Femur (tissue), 1 donor: ENCODE results near the gene F8A1.
"Not testable (repeated sequence)": the region's sequence is repeated elsewhere in the genome, so short reads cannot be mapped to it uniquely, and the experiment has no call there.

ENCODE experiments used
- DNase-seq: peaks from one replicate; pipeline ENCODE4 v3.0.0-alpha.2; 2017

F8A1 gene

DNA sequence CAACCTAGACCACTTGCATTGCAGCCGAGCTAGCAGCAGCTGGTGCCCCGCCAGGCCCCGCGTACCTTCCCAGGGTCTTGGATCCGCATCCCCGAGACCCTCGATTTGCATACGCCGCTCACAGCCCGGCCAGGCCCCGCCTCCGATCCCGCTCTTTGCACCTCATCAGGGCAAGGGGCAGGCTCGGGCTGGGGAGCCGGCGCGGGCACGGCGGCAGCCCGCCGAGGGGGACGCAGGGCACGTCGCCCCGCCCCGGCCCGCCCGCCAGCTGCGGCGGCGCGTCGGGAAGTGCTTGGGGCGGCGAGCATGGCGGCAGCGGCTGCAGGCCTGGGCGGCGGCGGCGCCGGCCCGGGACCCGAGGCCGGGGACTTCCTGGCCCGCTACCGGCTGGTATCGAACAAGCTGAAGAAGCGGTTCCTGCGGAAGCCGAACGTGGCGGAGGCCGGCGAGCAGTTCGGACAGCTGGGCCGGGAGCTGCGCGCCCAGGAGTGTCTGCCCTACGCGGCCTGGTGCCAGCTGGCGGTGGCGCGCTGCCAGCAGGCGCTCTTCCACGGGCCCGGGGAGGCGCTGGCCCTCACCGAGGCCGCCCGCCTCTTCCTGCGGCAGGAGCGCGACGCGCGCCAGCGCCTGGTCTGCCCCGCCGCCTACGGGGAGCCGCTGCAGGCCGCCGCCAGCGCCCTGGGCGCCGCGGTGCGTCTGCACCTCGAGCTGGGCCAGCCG, at the start of gene F8A1:
Gene F8A1, plus strand, starts transcription at position 287 of the 720 bp plus-strand sequence. Its CDS starts 20 bp downstream, at position 307.
- not testable (repeated sequence) for DNase-seq

DNA sequence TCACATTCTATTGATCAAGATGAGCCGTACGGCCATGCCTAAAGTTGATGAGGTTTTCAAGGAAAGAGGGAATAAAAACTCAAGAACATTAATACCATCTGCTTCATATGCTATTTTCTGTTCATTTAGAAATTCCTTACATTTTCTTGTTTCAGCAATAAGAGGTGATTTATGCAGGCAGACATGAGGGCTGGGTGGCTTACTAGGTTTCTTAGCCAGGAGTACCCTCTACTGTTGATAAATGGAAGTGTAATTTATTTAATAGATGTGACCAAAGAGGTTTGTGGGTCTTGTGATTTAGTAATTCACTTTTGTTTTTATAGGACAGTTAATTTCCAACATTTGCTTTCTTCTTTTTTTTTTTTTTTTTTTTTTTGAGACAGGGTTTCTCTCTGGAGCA, 45.3 kb upstream of the F8A1 start:
- DNase-seq, result no peak

DNA sequence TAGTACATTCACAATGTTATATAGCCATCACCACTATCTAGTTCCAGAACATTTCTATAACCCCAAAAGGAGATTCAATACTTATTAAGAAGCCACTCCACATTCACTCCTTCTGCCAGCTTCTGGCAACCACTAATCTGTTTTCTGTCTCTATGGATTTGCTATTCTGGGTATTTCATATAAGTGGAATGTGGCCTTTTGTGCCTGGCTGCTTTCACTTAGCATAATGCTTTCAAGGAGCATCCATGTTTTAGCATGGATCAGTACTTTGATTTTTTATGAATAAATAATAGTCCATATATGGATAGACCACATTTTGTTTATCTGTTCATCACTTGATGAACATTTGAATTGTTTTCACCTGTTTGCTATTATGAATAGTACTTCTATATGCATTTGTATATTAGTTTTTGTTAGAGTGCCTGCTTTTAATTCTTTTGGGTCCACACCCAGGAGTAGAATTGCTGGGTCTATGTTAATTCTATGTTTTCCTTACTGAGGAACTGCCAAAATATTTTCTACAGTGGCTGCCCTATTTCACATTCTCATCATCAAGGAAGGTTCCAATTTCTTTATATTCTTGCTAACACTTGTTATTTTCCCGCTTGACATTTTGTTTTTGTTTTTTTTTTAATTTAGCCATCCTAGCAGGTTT, 35.1 kb upstream of the F8A1 start:
- no peak for DNase-seq

DNA sequence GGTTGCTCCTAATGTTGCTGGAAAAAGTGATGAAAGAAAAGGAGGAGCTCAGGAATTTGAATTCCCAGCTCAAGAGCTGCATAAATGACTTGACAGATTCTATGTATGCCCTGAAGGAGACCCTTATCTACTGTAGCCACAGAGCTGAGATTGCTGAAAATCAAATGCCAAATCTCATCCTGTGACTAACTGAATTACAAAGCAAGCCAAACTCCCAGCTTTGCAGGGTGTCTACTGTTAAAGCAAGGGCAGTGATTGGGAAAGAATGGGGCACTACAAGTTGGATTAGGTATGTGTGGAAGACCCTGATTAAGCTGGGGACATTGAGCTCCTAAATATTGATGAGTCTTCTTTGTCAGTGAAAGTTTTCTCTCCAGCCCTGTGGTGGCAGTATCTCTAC, 30.9 kb upstream of the F8A1 start:
- DNase-seq, result no peak

DNA sequence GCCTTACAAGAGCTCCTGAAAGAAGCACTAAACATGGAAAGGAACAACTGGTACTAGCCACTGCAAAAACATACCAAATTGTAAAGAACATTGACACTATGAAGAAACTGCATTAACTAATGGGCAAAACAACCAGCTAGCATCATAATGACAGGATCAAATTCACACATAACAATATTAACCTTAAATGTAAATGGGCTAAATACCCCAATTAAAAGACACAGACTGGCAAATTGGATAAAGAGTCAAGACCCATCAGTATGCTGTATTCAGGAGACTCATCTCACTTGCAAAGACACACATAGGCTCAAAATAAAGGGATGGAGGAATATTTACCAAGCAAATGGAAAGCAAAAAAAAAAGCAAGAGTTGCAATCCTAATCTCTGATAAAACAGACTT, 17.6 kb upstream of the F8A1 start:
- DNase-seq, result not testable (repeated sequence)

DNA sequence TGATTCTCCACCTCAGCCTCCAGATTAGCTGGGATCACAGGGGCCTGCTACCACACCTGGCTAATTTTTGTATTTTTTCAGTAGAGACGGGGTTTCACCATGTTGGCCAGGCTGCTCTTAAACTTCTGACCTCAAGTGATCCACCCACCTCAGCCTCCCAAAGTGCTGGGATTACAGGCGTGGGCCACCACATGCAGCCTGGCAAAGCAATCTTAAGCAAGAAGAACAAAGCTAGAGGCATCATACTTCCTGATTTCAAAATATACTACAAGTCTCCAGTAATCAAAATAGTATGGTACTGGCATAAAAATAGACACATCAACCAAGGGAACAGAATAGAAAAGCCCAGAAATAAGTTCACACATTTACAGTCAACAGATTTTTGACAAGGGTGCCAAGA, 12.8 kb upstream of the F8A1 start:
- DNase-seq, result no peak

DNA sequence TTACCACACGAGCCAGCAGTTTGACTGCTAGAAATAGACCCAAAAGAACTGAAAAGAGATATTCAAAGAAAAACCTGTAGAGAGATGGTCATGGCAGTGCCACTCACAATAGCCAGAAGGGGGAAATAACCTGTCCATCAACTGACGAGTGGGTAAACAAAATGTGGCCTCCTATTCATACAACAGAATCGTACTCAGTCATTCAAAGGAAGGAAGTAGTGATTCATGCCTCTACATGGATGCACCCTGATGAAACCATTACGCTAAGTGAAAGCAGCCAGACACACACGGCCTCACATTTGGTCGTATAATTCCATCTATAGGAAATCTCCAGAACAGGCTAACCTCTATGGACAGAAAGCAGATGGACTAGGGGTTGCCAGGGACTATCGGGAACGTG, 2.1 kb upstream of the F8A1 start:
- not testable (repeated sequence) for DNase-seq

DNA sequence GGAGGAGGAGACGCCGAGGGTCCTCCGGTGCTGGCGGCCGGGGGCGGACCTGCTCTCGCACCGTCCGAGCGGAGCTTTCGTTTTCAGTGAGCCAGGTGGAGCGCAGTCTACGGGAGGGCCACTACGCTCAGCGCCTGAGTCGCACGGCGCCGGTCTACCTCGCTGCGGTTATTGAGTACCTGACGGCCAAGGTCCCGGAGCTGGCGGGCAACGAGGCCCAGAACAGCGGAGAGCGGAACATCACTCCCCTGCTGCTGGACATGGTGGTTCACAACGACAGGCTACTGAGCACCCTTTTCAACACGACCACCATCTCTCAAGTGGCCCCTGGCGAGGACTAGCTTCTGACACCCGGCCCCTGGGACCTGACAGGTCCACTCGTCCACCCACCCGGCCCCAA, 1.1 kb upstream of the F8A1 start:
- DNase-seq, result not testable (repeated sequence)

DNA sequence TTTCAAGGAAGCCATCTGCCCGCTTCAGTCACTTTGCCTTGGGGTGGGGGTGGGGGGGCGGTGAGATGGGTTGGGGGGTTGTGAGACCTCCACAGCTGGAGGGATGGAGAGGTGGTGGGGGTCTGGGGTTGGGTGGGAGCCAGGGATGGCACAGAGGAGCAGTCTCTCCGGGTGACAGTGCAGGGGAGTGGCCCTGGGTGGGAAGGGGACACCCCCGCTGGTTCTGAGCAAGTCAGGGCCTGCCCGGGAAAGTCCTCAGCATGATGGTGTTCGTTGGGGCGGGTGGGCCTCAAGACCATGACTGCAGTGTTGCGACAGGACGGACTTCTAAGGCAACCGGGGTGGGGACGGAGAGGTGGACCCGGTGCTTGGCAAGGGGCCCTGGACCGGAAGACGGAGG, 606 bp upstream of the F8A1 start:
- DNase-seq, result not testable (repeated sequence)

DNA sequence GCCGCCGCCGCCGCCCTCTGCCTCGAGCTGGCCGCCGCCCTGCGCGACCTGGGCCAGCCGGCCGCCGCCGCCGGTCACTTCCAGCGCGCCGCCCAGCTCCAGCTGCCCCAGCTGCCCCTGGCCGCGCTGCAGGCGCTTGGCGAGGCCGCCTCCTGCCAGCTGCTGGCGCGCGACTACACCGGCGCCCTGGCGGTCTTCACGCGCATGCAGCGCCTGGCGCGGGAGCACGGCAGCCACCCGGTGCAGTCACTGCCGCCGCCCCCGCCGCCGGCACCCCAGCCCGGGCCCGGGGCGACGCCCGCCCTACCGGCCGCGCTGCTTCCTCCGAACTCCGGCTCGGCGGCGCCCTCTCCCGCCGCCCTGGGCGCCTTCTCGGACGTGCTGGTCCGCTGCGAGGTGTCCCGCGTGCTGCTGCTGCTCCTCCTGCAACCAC, 650 bp downstream of the F8A1 start:
- not testable (repeated sequence) for DNase-seq

DNA sequence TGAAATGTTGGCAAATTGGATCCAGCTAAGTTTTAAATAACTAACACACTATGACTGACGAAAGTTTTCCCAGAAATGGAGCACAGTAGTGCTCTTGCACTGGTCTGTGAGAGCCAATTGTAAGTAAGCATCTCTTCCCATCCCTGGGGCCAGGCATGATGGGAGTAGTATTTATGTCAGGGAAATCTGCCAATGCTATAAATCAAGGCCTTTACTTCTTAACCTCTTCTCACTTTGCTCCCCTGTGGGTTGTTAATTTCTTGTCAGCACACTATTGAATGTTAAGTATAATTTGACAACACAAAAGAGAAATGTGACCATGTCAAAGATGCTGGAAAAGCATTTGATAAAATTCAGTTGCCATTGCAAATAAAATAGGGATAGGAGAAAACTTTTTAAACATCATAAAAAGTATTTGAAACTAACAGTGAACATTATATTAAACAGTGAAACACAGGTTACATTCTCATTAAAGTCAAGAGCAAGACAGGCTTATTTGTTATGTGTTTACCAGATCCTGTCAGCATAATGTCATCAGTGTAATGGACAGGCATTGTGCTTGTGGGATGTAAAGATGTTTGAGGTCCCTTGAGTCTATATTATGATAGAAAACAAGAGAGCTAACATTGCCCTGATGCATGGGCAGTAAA, 5.0 kb downstream of the F8A1 start:
- no peak for DNase-seq

DNA sequence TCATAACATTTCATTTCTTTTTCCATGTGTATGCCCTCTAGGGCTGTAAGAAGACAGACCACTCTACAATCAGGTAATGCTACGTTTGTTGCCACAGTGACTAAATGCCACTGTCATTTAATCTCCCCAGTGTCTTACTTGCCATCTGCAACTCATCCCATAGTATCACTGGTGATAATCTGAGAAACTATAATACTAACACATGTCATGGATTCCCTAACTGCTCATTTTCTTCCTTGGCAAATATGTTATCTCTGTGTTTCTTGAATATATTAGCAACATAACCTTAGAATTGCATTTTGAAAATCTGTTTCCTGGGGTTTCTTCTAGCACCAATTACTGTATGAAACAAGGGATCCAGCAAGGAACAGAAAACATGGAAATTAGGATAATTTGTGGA, 6.1 kb downstream of the F8A1 start:
- DNase-seq, result no peak

DNA sequence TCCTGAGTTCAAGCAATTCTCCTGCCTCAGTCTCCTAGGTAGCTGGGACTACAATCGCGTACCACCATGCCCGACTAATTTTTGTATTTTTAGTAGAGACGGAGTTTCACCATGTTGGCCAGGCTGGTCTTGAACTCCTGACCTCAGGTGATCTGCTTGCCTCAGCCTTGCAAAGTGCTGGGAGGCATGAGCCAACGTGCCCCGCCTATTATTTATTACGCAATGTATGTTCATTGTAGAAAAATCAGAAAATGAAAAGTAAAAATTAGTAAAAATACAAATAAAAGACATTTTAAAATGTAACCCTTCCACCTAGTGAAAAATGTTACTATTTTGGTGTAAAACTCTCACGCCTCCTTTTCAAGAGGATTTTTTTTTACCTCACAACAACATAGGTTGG, 14.2 kb downstream of the F8A1 start:
- no peak for DNase-seq

DNA sequence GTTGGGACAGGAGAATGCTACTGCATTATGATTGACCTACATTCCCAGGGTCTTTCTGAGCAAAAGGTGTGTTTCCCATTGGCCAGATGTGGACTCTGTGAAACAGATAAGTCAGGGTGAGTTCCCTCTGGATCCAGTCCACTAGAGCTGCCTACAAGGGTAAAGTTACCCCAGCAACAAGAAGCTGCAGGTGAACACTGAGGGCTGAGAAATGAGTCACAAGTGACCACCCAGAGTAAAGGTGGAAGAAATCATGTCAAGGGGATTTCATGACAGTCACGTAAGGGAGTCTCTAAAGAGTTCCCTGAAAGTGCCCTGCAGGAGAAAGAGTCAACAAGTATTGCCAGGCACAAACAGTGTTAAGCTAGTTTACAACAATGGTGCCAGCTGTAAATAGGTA, 16.3 kb downstream of the F8A1 start:
- DNase-seq, result no peak

DNA sequence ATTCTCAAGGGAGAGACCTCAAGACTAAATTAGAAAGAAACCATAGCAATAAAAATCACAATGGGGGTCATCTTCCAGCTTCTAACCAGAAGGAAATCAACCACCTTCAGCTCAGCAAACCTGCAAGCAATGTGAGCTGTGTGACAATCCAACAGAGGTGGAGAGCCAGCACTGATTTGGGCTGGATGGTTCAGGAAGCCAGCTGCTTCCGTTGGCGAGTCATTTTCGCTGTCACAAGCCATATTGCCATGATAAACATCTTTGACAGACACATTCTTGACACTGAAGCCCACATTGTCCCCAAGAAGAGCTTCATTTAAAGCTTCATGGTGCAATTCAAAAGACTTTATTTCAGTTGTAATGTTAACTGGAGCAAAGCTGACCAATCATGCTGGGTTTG, 22.7 kb downstream of the F8A1 start:
- no peak for DNase-seq

DNA sequence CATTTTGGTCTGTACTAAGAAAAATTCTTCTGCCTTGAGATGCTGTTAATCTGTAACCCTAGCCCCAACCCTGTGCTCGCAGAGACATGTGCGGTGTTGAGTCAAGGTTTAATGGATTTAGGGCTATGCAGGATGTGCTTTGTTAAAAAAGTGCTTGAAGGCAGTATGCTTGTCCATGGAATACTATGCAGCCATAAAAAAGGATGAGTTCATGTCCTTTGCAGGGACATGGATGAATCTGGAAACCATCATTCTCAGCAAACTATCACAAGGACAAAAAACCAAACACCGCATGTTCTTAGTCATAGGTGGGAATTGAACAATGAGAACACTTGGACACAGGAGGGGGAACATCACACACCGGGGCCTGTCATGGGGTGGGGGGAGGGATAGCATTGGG, 23.9 kb downstream of the F8A1 start:
- DNase-seq, result not testable (repeated sequence)

DNA sequence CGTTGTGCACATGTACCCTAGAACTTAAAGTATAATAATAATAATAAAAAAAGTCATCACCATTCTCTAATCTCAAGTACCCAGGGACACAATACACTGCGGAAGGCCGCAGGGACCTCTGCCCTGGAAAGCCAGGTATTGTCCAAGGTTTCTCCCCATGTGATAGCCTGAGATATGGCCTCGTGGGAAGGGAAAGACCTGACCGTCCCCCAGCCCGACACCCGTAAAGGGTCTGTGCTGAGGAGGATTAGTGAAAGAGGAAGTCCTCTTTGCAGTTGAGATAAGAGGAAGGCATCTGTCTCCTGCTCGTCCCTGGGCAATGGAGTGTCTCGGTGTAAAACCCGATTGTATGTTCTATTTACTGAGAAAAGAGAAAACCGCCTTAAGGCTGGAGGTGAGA, 24.4 kb downstream of the F8A1 start:
- DNase-seq, result not testable (repeated sequence)

DNA sequence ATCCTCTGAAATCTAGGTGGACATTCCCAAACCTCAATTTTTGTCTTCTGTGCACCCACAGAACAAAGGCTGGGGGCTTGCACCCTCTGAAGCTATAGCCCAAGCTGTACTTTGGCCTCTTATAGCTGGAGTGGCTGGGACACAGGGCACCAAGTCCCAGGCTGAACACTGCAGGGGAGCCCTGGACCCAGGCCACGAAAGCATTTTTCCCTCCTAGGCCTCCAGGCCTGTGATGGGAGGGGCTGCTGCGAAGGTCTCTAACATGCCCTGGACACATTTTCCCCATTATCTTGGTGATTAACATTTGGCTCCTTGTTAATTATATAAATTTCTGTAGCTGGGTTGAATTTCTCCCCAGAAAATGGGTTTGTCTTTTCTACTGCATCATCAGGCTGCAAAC, 27.9 kb downstream of the F8A1 start:
- no peak for DNase-seq

DNA sequence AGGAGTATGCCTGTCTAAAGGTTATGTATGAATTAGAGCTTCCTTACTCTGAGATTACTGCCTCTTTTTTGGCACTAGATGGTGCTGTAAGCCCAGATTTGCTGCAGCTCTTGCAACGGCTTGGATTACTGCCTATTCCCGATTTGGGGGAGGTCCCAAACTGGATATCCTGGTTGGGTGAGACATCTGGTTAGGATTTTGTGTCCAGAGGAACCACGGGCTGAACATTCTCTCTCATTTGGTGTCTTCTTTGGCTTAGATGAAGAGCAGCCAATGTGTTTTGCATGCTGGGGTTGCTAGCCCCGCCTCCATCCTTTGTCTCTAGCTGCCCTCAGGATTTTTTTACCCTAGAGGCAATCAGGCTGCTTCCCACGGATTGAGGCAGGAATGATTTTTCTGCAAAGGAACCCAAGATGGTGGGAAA, 31.9 kb downstream of the F8A1 start:
- peak; percentile 77 for DNase-seq

DNA sequence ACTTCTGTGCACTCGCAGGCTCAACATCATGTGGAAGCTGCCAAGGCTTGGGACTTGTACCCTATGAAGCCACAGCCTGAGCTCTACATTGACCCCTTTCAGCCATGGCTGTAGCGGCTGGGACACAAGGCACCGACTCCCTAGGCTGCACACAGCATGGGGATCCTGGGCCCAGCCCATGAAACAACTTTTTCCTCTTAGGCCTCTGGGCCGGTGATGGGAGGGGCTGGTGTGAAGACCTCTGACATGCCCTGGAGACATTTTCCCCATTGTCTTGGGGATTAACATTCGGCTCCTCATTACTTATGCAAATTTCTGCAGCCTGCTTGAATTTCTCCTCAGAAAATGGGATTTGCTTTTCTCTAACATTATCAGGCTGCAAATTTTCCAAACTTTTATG, 38.6 kb downstream of the F8A1 start:
- DNase-seq, result not testable (repeated sequence)
